HepG2 (cell line): ENCODE data around the gene ALS2CL.

Source experiments
- BCL3 ChIP-seq: sonication (generic); formaldehyde crosslinking; IDR thresholded peaks from 2 replicates; pipeline ENCODE4 v1.5.1; 2020; ENCODE audit warnings: mild to moderate bottlenecking, missing genetic modification reagents, moderate library complexity
- FOXO1 ChIP-seq: sonication (generic); formaldehyde crosslinking; IDR thresholded peaks from 2 replicates; pipeline ENCODE4 v1.4.0; 2020; ENCODE audit warnings: missing genetic modification reagents
- GATA4 ChIP-seq: sonication (generic); IDR thresholded peaks from 2 replicates; pipeline ENCODE4 v1.6.1; 2016; ENCODE audit warnings: antibody characterized with exemption, low read depth, borderline replicate concordance
- HHEX ChIP-seq: IDR thresholded peaks from 2 replicates; pipeline ENCODE4 v1.6.1; 2016; ENCODE audit warnings: control low read depth
- POLR2A ChIP-seq, 2 experiments: IDR thresholded peaks; 2 replicates each; pipeline ENCODE4 v1.6.1; 2011; ENCODE audit warnings: low read depth in 2 of 2, low read length in 2 of 2, mild to moderate bottlenecking in 1 of 2, moderate library complexity in 1 of 2; ENCODE audit not compliant: insufficient read depth in 1 of 2
- POLR2AphosphoS5 ChIP-seq: IDR thresholded peaks from 2 replicates; pipeline ENCODE4 v1.6.1; 2012; ENCODE audit warnings: low read depth, low read length
- TF ChIP-seq, protein P1 (sequence below): sonication (generic); formaldehyde crosslinking; IDR thresholded peaks from 2 replicates; pipeline ENCODE4 v1.4.0; 2020; ENCODE audit warnings: mild to moderate bottlenecking, missing genetic modification reagents, borderline replicate concordance

- TF ChIP-seq FOXO1: no peak
- TF ChIP-seq HHEX (CRISPR knock-in tag): no peak
- no peak for TF ChIP-seq BCL3 (CRISPR knock-in tag)
- no peak for TF ChIP-seq GATA4
- TF ChIP-seq, protein P1, sequence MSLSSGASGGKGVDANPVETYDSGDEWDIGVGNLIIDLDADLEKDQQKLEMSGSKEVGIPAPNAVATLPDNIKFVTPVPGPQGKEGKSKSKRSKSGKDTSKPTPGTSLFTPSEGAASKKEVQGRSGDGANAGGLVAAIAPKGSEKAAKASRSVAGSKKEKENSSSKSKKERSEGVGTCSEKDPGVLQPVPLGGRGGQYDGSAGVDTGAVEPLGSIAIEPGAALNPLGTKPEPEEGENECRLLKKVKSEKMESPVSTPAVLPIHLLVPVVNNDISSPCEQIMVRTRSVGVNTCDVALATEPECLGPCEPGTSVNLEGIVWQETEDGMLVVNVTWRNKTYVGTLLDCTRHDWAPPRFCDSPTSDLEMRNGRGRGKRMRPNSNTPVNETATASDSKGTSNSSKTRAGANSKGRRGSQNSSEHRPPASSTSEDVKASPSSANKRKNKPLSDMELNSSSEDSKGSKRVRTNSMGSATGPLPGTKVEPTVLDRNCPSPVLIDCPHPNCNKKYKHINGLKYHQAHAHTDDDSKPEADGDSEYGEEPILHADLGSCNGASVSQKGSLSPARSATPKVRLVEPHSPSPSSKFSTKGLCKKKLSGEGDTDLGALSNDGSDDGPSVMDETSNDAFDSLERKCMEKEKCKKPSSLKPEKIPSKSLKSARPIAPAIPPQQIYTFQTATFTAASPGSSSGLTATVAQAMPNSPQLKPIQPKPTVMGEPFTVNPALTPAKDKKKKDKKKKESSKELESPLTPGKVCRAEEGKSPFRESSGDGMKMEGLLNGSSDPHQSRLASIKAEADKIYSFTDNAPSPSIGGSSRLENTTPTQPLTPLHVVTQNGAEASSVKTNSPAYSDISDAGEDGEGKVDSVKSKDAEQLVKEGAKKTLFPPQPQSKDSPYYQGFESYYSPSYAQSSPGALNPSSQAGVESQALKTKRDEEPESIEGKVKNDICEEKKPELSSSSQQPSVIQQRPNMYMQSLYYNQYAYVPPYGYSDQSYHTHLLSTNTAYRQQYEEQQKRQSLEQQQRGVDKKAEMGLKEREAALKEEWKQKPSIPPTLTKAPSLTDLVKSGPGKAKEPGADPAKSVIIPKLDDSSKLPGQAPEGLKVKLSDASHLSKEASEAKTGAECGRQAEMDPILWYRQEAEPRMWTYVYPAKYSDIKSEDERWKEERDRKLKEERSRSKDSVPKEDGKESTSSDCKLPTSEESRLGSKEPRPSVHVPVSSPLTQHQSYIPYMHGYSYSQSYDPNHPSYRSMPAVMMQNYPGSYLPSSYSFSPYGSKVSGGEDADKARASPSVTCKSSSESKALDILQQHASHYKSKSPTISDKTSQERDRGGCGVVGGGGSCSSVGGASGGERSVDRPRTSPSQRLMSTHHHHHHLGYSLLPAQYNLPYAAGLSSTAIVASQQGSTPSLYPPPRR (CRISPR knock-in tag): no peak
- TF ChIP-seq POLR2AphosphoS5: no peak
- TF ChIP-seq POLR2A (IDR thresholded peaks at IDR 0.05; ENCODE audit: insufficient read depth in 1 of 2, low read depth in 2 of 2, low read length in 2 of 2): no peak
Observed at GRCh38 chr3:46714728-46715506, 21.4 kb upstream of the ALS2CL start.
